ENCODE data around the gene SLC39A10.

The SLC39A10 gene

GRCh38 chr2:195733831-195734230 lies 76.8 kb downstream of the SLC39A10 start:
- DNase-seq = no peak

DNA sequence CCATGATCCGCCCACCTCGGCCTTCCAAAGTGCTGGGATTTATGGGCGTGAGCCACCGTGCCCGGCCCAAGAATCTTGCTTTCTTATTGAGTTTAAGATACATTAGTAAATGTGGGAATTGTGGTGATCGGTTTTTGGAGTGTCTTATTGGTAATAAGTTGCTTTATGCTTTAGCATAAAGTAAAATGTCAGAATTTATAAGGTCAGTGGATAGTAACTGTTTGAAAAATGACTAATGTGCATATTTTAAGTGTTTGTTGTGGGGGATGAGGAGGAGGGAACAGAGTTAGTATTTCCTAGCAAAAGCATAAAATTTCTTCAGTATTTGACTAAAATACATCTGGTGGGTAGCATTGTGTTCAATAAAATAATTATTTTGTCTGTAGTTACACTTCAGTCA lies 77.4 kb downstream of the SLC39A10 start:
- no peak for DNase-seq

GRCh38 chr2:195734931-195735330 lies 77.9 kb downstream of the SLC39A10 start:
- DNase-seq = no peak

- DNase-seq = no peak
Measured at GRCh38 chr2:195735347-195735746, 78.3 kb downstream of the SLC39A10 start.

DNA sequence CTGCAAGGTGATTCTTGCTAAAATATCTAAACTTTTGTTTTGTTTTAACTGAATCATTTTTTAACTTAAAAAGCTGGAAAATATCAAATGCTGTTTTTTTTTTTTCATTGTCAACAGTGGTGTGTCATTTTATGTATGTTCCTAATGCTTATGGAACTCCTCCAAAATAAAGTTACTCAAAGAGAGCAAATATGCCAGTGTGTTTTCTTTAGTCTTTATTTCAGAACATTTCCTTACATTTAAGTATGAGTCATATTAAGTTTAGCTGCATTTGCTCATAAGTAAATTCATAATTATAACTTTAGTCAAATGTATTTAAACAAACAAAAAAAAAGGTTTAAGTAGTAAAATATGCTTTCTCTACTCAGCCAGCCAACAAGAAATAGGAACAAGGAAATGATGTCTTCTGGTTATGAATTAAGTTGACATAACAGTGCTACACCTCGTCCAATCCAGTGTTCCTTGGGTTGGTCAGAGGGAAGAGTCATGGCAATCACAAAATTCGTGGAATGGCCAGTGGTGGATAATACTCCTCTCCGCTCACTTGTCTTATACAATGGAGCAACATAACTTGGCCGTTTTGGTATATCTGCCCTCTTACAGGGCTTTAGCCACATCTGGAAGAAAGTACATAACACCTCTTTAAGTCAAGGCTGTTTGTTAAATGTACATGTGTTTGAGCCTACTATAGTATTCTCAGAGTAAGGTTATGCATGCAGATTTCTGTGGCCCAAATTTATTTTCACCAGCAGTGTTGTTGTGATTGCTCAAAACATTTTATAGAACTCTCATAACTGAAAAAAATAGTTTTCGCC lies 80.7 kb downstream of the SLC39A10 start:
- DNase-seq = no peak

GRCh38 chr2:195741191-195741590 lies 84.2 kb downstream of the SLC39A10 start:
- DNase-seq = no peak

GRCh38 chr2:195756218-195756942 lies 99.4 kb downstream of the SLC39A10 start:
- no peak for DNase-seq

- DNase-seq = no peak
Measured at GRCh38 chr2:195758846-195759245, 101.8 kb downstream of the SLC39A10 start.

DNA sequence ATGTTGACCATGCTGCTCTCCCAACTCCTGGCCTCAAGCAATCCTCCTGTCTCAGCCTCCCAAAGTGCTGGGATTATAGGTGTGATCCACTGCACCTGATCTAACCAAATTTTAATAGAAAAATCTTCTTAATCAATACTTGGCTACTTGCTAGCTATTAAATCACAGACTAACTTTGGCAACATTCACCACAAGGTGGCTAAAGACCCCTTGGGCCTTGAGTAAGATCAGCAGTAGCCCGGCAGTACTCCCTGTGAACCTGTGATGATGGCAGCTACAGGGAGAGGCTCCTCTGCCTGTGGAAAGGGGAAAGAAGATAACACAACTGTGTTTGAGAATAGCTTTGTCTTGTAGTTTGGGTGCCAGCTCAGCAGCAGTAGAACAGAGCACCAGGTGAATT lies 102.9 kb downstream of the SLC39A10 start:
- no peak for DNase-seq

DNA sequence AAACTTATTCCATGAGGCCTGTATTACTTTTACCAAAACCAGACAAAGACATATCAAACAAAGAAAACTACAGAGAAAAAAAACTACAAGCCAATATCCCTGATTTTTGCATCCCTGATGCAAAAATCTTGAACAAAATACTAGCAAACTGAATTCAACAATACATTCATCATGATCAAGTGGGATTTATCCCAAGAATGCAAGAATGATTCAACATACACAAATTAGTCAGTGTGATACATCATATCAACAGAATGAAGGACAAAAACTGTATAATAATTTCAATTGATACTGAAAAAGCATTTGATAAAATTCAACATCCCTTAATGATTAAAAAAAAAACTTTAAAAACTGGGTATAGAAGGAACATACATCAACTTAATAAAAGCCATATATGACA lies 106.8 kb downstream of the SLC39A10 start:
- DNase-seq = no peak

DNA sequence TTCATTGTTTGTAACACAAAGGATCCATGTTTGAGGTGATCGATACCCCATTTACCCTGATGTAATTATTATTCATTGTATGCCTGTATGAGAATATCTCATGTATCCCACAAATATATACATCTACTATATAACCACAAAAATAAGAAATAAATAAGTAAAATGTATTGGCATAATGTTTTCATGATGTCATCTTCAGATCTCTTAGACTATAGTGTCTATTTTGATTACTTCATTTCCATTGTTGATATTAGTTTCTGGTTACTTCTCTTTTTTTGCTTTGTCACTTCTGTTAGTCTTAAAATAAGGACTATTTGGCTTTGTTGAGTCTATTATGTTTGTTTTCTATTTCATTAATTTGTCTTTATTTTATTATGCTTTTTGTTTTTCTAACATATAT lies 109.7 kb downstream of the SLC39A10 start:
- DNase-seq = no peak

- no peak for DNase-seq
Measured at GRCh38 chr2:195768431-195768830, 111.4 kb downstream of the SLC39A10 start.

GRCh38 chr2:195769975-195770374 lies 112.9 kb downstream of the SLC39A10 start:
- DNase-seq = no peak

GRCh38 chr2:195779491-195779890 lies 122.5 kb downstream of the SLC39A10 start:
- DNase-seq = no peak

DNA sequence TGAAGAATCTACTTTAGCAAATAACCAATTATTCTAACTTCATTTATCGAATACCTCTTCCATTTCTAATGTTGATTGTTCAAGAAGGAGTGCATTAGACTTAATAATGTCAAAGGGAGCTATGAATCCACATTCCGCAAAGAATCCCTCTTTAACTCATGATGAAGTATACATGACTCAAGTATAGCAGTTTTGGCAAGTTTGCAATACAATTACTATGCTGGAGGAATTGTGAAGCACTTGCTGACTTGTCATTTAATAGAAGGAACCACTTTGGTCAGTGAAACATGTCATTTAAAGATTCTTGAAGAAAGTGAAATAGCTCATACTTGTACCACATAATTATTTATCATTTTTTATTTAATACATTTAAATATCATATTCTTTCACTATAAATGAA lies 125.1 kb downstream of the SLC39A10 start:
- no peak for DNase-seq

Measured in CD4-positive, alpha-beta T cell treated with Interferon alpha-2 for 1 hour (primary cell).